ENCODE data around the gene GAS7.

The GAS7 gene

DNA sequence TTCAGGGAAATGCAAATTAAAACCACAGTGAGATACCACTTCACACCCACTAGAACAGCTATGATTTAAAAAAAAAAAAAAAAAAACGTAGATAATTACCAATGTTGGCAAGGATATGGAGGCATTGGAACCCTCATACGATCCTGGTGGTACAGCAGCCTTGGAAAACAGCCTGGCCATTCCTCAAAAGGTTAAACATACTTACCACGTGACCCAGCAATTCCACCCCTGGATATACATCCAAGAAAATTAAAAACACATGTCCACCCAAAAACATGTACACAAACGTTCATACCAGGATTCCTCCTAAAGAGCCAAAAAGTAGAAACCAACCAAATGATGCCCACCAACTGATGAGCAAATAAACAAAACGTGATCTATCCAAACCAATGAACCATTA is 68.1 kb downstream of the GAS7 start:
- ATAC-seq (replicated peaks) (no peak), DNase-seq (no peak)
- Mint-ChIP-seq H3K36me3 (ENCODE audit: insufficient read depth) (no peaks in the 10 kb centered on the region), H3K27me3 (no peaks in the 10 kb centered on the region), H3K9me3 (no peaks in the 10 kb centered on the region), H3K27ac (no peak overlapping the region), H3K4me3 (no peak overlapping the region), H3K4me1 (ENCODE audit: low read depth in 2 of 2) (peaks cover 16 to 22% of the 10 kb centered on the region in 2 donors)

- H3K27ac Mint-ChIP-seq = peak overlapping the region in 1 of 2 donors; percentile 33
- ATAC-seq (replicated peaks) = no peak
- peaks cover 20 to 35% of the 10 kb centered on the region in 2 donors for H3K4me1 Mint-ChIP-seq (ENCODE audit: low read depth in 2 of 2)
These were observed 70.5 kb downstream of the GAS7 start for GRCh38 chr17:10127819-10128425.

DNA sequence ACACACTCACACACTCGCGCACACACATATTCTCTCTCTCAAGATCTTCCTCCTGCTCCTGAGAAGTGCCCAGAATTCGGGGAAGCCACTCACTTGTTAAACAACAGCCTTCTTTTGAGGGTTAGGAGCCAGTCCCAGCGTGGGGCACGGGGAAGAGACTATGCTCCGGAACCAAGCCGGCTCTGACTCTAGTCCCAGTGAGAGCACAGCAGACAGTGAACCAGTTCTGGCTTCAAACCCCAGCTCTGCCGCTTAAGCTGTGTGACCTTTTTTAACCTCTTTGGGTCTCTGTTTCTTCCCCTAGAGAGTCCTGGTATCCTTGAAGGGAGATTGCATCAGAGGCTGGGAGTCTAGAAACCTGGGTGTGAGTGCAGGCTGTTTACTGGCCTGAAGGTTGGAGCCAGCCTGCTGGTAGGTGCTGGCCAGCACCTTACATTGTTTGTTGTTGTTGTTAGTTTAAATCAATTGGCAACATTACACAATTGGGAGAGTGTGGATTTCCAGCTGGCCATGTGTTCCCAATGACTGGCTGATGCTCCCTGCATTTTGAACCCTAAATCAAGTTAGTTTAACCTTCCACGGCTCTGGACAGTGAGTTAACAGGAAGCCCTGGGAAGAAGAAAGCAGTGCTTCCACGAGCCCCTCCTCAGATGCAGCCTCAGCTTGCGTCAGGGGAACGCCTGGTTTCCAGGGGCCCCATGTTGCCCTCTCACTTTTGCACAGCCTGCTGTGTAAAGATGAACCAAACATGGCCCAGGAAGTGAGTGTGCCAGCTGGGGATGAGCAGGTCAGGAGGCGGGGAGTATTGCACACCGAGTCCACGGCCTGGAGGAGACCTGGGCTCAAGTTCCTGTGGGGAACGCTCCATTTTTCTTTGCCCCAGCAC is 71.5 kb downstream of the GAS7 start:
- no peak overlapping the region for H3K27ac Mint-ChIP-seq
- H3K27me3 Mint-ChIP-seq = no peaks in the 10 kb centered on the region
- H3K9me3 Mint-ChIP-seq = no peaks in the 10 kb centered on the region
- peaks cover 28 to 44% of the 10 kb centered on the region in 2 donors for H3K4me1 Mint-ChIP-seq (ENCODE audit: low read depth in 2 of 2)
- no peak overlapping the region for H3K4me3 Mint-ChIP-seq
- DNase-seq (no peak), ATAC-seq (replicated peaks) (no peak)
- no peaks in the 10 kb centered on the region for H3K36me3 Mint-ChIP-seq (ENCODE audit: insufficient read depth)

More at GRCh38 chr17:10127819-10128425, 70.5 kb downstream of the GAS7 start:
- Mint-ChIP-seq H3K36me3 (ENCODE audit: insufficient read depth) (no peaks in the 10 kb centered on the region), H3K9me3 (no peaks in the 10 kb centered on the region), H3K27me3 (no peaks in the 10 kb centered on the region), H3K4me3 (no peak overlapping the region)
- DNase-seq = no peak

DNA sequence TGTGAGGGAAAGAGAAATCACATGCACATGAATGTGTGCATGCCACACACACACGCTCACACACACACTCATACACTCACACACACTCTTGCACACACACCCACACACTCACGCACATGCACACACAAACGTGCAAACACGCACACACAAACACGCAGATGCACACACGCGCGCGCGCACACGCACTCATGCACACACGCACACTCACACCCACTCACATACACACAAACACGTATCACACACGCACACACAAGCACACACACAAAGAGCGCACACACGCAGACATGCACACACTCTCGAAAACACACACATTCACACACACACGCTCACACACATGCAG is 72.2 kb downstream of the GAS7 start:
- H3K4me3 Mint-ChIP-seq = no peak overlapping the region
- H3K4me1 Mint-ChIP-seq (ENCODE audit: low read depth in 2 of 2) = peaks cover 33 to 50% of the 10 kb centered on the region in 2 donors
- DNase-seq = no peak
- no peak for ATAC-seq (replicated peaks)
- H3K36me3 Mint-ChIP-seq (ENCODE audit: insufficient read depth) = no peaks in the 10 kb centered on the region
- no peaks in the 10 kb centered on the region for H3K27me3 Mint-ChIP-seq
- H3K9me3 Mint-ChIP-seq = no peaks in the 10 kb centered on the region
- no peak overlapping the region for H3K27ac Mint-ChIP-seq

- Mint-ChIP-seq H3K9me3 (no peaks in the 10 kb centered on the region), H3K36me3 (ENCODE audit: insufficient read depth) (peaks cover 3% of the 10 kb centered on the region), H3K4me3 (no peak overlapping the region), H3K27ac (no peak overlapping the region), H3K27me3 (no peaks in the 10 kb centered on the region), H3K4me1 (ENCODE audit: low read depth in 2 of 2) (peaks cover 37 to 49% of the 10 kb centered on the region in 2 donors)
- ATAC-seq (replicated peaks) = no peak
- DNase-seq = no peak
These were observed 72.7 kb downstream of the GAS7 start for GRCh38 chr17:10125531-10126275.

DNA sequence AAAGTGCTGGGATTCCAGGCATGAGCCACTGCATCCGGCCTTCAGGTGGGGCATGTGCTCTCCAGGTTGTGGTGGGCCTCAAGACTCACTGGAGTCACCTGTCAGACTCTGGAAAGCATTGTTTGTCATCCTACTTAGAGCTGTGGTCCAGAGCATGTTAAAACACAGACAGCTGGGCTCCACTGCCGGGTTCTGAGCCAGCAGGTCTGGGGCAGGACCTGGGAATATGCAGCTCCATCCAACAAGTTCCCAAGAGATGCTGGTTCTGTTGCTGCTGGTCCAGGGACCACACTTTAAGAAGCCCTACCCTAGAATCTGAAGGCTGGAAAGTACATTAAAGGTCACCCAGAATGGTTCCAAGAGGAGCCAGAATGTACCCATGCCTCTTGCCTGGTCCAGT is 75.3 kb downstream of the GAS7 start:
- Mint-ChIP-seq H3K27ac (peak overlapping the region; percentile 89 to 100), H3K4me1 (ENCODE audit: low read depth in 2 of 2) (peaks cover 51 to 62% of the 10 kb centered on the region in 2 donors), H3K9me3 (no peaks in the 10 kb centered on the region), H3K36me3 (ENCODE audit: insufficient read depth) (peaks cover 11% of the 10 kb centered on the region), H3K4me3 (peak overlapping the region in 1 of 2 donors; percentile 38), H3K27me3 (no peaks in the 10 kb centered on the region)
- no peak for ATAC-seq (replicated peaks)
- DNase-seq = no peak

GRCh38 chr17:10121971-10122707 is 76.3 kb downstream of the GAS7 start:
- ATAC-seq (replicated peaks) = peak; percentile 36
- Mint-ChIP-seq H3K9me3 (no peaks in the 10 kb centered on the region), H3K36me3 (ENCODE audit: insufficient read depth) (peaks cover 15% of the 10 kb centered on the region), H3K4me3 (peak overlapping the region; percentile 68 to 71), H3K27me3 (no peaks in the 10 kb centered on the region), H3K4me1 (ENCODE audit: low read depth in 2 of 2) (peaks cover 60 to 71% of the 10 kb centered on the region in 2 donors), H3K27ac (peak overlapping the region; percentile 89 to 100)
- DNase-seq = peak in 1 of 3 experiments; percentile 21

DNA sequence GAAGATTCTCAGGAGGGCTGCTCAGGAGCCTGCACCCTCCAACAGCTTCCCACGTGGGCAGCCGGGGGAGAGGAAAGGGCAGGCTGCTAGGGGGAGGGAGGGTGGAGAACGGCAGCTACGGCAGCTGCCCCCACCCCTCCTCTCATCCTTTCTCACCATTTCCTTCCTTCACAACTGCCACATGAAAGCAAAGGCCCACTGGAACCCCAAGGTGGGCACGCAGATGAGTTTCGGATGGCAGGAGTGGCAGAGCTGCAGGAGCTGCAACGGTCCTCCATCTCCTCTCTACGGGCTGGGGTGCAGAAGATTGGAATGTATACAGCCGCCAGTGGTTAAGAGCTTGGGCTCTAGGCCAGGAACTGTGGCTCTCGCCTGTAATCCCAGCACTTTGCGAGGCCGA is 77.7 kb downstream of the GAS7 start:
- ATAC-seq (replicated peaks) (peak; percentile 53), DNase-seq (peak; percentile 10 to 22 (median 15))
- Mint-ChIP-seq H3K36me3 (ENCODE audit: insufficient read depth) (peaks cover 18% of the 10 kb centered on the region), H3K27me3 (no peaks in the 10 kb centered on the region), H3K9me3 (no peaks in the 10 kb centered on the region), H3K4me3 (peak overlapping the region; percentile 71 to 92), H3K27ac (peak overlapping the region; percentile 100), H3K4me1 (ENCODE audit: low read depth in 2 of 2) (peaks cover 66 to 76% of the 10 kb centered on the region in 2 donors)

GRCh38 chr17:10120109-10120485 is 78.3 kb downstream of the GAS7 start:
- Mint-ChIP-seq H3K27ac (peak overlapping the region; percentile 100), H3K27me3 (no peaks in the 10 kb centered on the region), H3K4me3 (peak overlapping the region; percentile 71 to 92), H3K9me3 (no peaks in the 10 kb centered on the region), H3K36me3 (ENCODE audit: insufficient read depth) (peaks cover 20% of the 10 kb centered on the region), H3K4me1 (ENCODE audit: low read depth in 2 of 2) (peaks cover 71 to 82% of the 10 kb centered on the region in 2 donors)
- ATAC-seq (replicated peaks) = no peak
- DNase-seq = no peak

GRCh38 chr17:10119203-10120108 is 79.0 kb downstream of the GAS7 start:
- H3K4me3 Mint-ChIP-seq = peak overlapping the region; percentile 71 to 92

DNA sequence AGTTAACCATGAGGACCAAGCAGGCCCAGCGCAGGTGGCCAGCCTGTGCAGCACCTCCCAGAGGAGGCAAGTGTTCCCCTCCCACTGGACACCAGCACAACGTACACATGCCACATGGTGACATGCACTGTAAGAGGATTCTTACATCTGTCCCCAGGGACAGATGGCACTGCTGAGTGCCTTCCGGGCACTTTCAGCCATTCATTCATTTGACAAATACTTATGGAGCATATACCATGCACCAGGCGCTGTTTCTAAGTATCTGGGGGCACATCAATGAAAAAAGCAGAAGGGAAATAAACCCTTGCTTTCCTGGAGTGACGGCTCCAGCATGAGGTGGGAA is 79.6 kb downstream of the GAS7 start:
- Mint-ChIP-seq H3K27me3 (no peaks in the 10 kb centered on the region), H3K36me3 (ENCODE audit: insufficient read depth) (peaks cover 34% of the 10 kb centered on the region), H3K9me3 (no peaks in the 10 kb centered on the region), H3K4me3 (peak overlapping the region; percentile 71 to 92), H3K27ac (peak overlapping the region; percentile 100), H3K4me1 (ENCODE audit: low read depth in 2 of 2) (peaks cover 83 to 90% of the 10 kb centered on the region in 2 donors)
- DNase-seq = no peak
- ATAC-seq (replicated peaks) = no peak

More at GRCh38 chr17:10119203-10120108, 79.0 kb downstream of the GAS7 start:
- Mint-ChIP-seq H3K4me1 (ENCODE audit: low read depth in 2 of 2) (peaks cover 77 to 88% of the 10 kb centered on the region in 2 donors), H3K27me3 (no peaks in the 10 kb centered on the region), H3K9me3 (no peaks in the 10 kb centered on the region), H3K36me3 (ENCODE audit: insufficient read depth) (peaks cover 27% of the 10 kb centered on the region), H3K27ac (peak overlapping the region; percentile 100)
- DNase-seq (peak in 1 of 3 experiments; percentile 9), ATAC-seq (replicated peaks) (no peak)

DNA sequence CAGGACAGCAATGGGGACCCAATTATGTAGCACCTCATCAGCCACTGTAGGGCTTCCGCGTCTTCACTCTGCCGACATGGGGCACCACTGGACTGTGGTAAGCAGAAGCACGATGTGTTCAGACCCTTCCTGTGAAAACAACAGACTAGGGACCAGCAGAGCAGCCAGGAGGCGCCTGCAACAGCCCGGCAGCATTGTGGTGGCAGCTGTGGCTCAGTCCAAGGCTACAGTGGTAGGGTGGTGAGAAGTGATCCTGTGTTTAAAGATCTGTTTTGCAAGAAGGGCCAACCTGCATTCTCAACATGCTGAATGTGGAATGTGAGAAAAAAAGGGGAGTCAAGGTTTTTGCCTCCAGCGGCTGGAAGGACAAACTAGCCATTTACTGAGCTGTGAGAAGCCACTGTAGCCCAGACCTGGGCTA is 80.8 kb downstream of the GAS7 start:
- Mint-ChIP-seq H3K4me3 (peak overlapping the region; percentile 44 to 92), H3K4me1 (ENCODE audit: low read depth in 2 of 2) (peaks cover 85 to 90% of the 10 kb centered on the region in 2 donors), H3K27me3 (no peaks in the 10 kb centered on the region), H3K27ac (peak overlapping the region; percentile 100), H3K9me3 (no peaks in the 10 kb centered on the region), H3K36me3 (ENCODE audit: insufficient read depth) (peaks cover 40% of the 10 kb centered on the region)
- DNase-seq (peak; percentile 20 to 28 (median 26)), ATAC-seq (replicated peaks) (no peak)
